Tibial nerve (tissue), 3 donors: ENCODE results near the gene PAPOLA.

Source experiments
- CTCF ChIP-seq, 5 experiments: fragments of 200-600 bp in 3 of 5; fragments of 450-650 bp in 2 of 5; sonication (generic) in 3 of 5; IDR thresholded peaks; one replicate each; pipeline ENCODE4 v1.5.1; 2016 to 2019; ENCODE audit warnings: antibody characterized with exemption in 5 of 5, mild to moderate bottlenecking in 3 of 5, moderate library complexity in 2 of 5
- POLR2A ChIP-seq, 2 donors: fragments of 450-650 bp; IDR thresholded peaks; one replicate each; pipeline ENCODE4 v1.6.1; 2017; ENCODE audit warnings: antibody characterized with exemption in 2 of 2, mild to moderate bottlenecking in 2 of 2, moderate library complexity in 2 of 2

GRCh38 chr14:96580566-96580965 lies 78.4 kb downstream of the PAPOLA start:
- TF ChIP-seq CTCF (IDR thresholded peaks at IDR 0.05) (no peak), POLR2A (IDR thresholded peaks at IDR 0.05) (no peak)
